Trophoblast cell (in vitro differentiated cells and primary cell): ENCODE data around the gene JARID2.
A peak's percentile ranks its signal among the peaks of the same experiment; 100 is the strongest.

Experiments
- DNase-seq, 2 donors: peaks; one replicate each; pipeline ENCODE4 v3.0.0-alpha.2; 2016
- H2AFZ ChIP-seq: 2 replicates; pipeline ENCODE4 v1.6.1; 2013; ENCODE audit warnings: low read length, moderate library complexity, mild to moderate bottlenecking; ENCODE audit not compliant: insufficient read depth, poor library complexity
- H2AK5ac ChIP-seq: 2 replicates; pipeline ENCODE4 v1.6.1; 2013; ENCODE audit warnings: mild to moderate bottlenecking, low read length
- H2BK120ac ChIP-seq: 2 replicates; pipeline ENCODE4 v1.6.1; 2013; ENCODE audit warnings: low read length, mild to moderate bottlenecking, moderate library complexity; ENCODE audit not compliant: insufficient read depth, poor library complexity
- H2BK12ac ChIP-seq: 2 replicates; pipeline ENCODE4 v1.6.1; 2013; ENCODE audit warnings: mild to moderate bottlenecking, low read length, moderate library complexity
- H2BK5ac ChIP-seq: 2 replicates; pipeline ENCODE4 v1.6.1; 2013; ENCODE audit warnings: low read length, low read depth, moderate library complexity, mild to moderate bottlenecking; ENCODE audit not compliant: poor library complexity
- H3K14ac ChIP-seq: 2 replicates; pipeline ENCODE4 v1.6.1; 2013; ENCODE audit warnings: mild to moderate bottlenecking, low read length
- H3K18ac ChIP-seq: 2 replicates; pipeline ENCODE4 v1.6.1; 2013; ENCODE audit warnings: mild to moderate bottlenecking, low read length
- H3K23ac ChIP-seq: 2 replicates; pipeline ENCODE4 v1.6.1; 2013; ENCODE audit warnings: low read length
- H3K27ac ChIP-seq: 2 replicates; pipeline ENCODE4 v1.5.1; 2013; ENCODE audit warnings: low read depth, mild to moderate bottlenecking, inconsistent platforms, low read length, moderate library complexity
- H3K27me3 ChIP-seq: 2 replicates; pipeline ENCODE4 v1.6.1; 2013; ENCODE audit warnings: inconsistent platforms, mild to moderate bottlenecking, low read length, moderate library complexity; ENCODE audit not compliant: insufficient read depth
- H3K36me3 ChIP-seq, 2 experiments: 1 replicate in 1 of 2; 2 replicates in 1 of 2; pipeline ENCODE4 v1.6.1; 2013; ENCODE audit warnings: low read length in 2 of 2, mild to moderate bottlenecking in 2 of 2, moderate library complexity in 1 of 2; ENCODE audit not compliant: insufficient read depth in 2 of 2, control insufficient read depth in 1 of 2
- H3K4ac ChIP-seq: 2 replicates; pipeline ENCODE4 v1.6.1; 2013; ENCODE audit warnings: low read depth, mild to moderate bottlenecking, low read length, moderate library complexity
- H3K4me1 ChIP-seq, 2 experiments: 1 replicate in 1 of 2; 2 replicates in 1 of 2; pipeline ENCODE4 v1.6.1; 2013; ENCODE audit warnings: low read length in 2 of 2, mild to moderate bottlenecking in 2 of 2, moderate library complexity in 1 of 2; ENCODE audit not compliant: insufficient read depth in 2 of 2, control insufficient read depth in 1 of 2
- H3K4me2 ChIP-seq: 2 replicates; pipeline ENCODE4 v1.6.1; 2013; ENCODE audit warnings: inconsistent platforms, mild to moderate bottlenecking, low read length, moderate library complexity
- H3K4me3 ChIP-seq: 2 replicates; pipeline ENCODE4 v1.5.1; 2013; ENCODE audit warnings: mild to moderate bottlenecking, low read depth, low read length, inconsistent platforms
- H3K79me1 ChIP-seq: one replicate; pipeline ENCODE4 v1.6.1; 2013; ENCODE audit warnings: low read length
- H3K79me2 ChIP-seq: 2 replicates; pipeline ENCODE4 v1.6.1; 2013; ENCODE audit warnings: low read length, mild to moderate bottlenecking; ENCODE audit not compliant: control insufficient read depth, insufficient read depth, poor library complexity
- H3K9ac ChIP-seq: 2 replicates; pipeline ENCODE4 v1.6.1; 2013; ENCODE audit warnings: mild to moderate bottlenecking, low read length
- H3K9me3 ChIP-seq: 2 replicates; pipeline ENCODE4 v1.6.1; 2013; ENCODE audit warnings: low read depth, mild to moderate bottlenecking, control low read depth, inconsistent platforms, low read length; ENCODE audit not compliant: insufficient read depth
- H4K12ac ChIP-seq: 2 replicates; pipeline ENCODE4 v1.6.1; 2013; ENCODE audit warnings: low read depth, mild to moderate bottlenecking, low read length, moderate library complexity
- H4K8ac ChIP-seq: 2 replicates; pipeline ENCODE4 v1.6.1; 2013; ENCODE audit warnings: low read depth, mild to moderate bottlenecking, low read length, moderate library complexity
- H4K91ac ChIP-seq: one replicate; pipeline ENCODE4 v1.6.1; 2013; ENCODE audit warnings: low read depth, mild to moderate bottlenecking, low read length, moderate library complexity
- WGBS: extraction: QIAGEN DNeasy Blood & Tissue Kit; methylation state at CpG from one replicate; pipeline ENCODE4 v1.1.7; 2013; ENCODE audit warnings: missing lambda C conversion rate; ENCODE audit not compliant: insufficient read length, insufficient coverage; ENCODE audit errors: extremely low coverage; 5-methylcytosine and 5-hydroxymethylcytosine counted together

Gene JARID2

GRCh38 chr6:15303162-15303919 lies 57.5 kb downstream of the JARID2 start:
- Histone ChIP-seq H3K27ac (no peak overlapping the region), H3K14ac (no peak overlapping the region), H3K4ac (no peak overlapping the region), H4K12ac (no peak overlapping the region), H2BK12ac (no peak overlapping the region), H3K4me3 (no peak overlapping the region), H3K23ac (no peak overlapping the region), H3K9me3 (no peaks in the 10 kb centered on the region), H3K9ac (no peak overlapping the region), H4K91ac (no peak overlapping the region), H3K4me2 (no peak overlapping the region), H2AFZ (no peak overlapping the region), H2AK5ac (no peak overlapping the region), H3K18ac (no peak overlapping the region), H4K8ac (no peak overlapping the region), H2BK120ac (no peak overlapping the region), H3K27me3 (no peaks in the 10 kb centered on the region), H3K79me2 (no peaks in the 10 kb centered on the region), H3K4me1 (peaks cover 0 to 10% of the 10 kb centered on the region in 2 experiments), H3K79me1 (no peaks in the 10 kb centered on the region), H3K36me3 (no peaks in the 10 kb centered on the region), H2BK5ac (no peak overlapping the region)
- WGBS, result no CpG with 5 or more reads among the region's 7 CpGs
- peak in 1 of 2 donors; percentile 44 for DNase-seq

GRCh38 chr6:15303920-15304291 lies 58.0 kb downstream of the JARID2 start:
- no peak overlapping the region for H4K8ac ChIP-seq
- WGBS, result no CpG with 5 or more reads among the region's 6 CpGs
- no peak overlapping the region for H3K4me3 ChIP-seq
- H3K9ac ChIP-seq, result no peak overlapping the region
- H2BK120ac ChIP-seq, result no peak overlapping the region
- H3K36me3 ChIP-seq, result no peaks in the 10 kb centered on the region
- no peak overlapping the region for H4K91ac ChIP-seq
- no peaks in the 10 kb centered on the region for H3K27me3 ChIP-seq
- no peak overlapping the region for H2BK12ac ChIP-seq
- H3K4ac ChIP-seq, result no peak overlapping the region
- H3K4me1 ChIP-seq, result peaks cover 0 to 10% of the 10 kb centered on the region in 2 experiments
- H2AFZ ChIP-seq, result no peak overlapping the region
- no peak overlapping the region for H3K18ac ChIP-seq
- H3K9me3 ChIP-seq, result no peaks in the 10 kb centered on the region
- no peak overlapping the region for H2AK5ac ChIP-seq
- H3K4me2 ChIP-seq, result no peak overlapping the region
- no peak overlapping the region for H3K14ac ChIP-seq
- no peaks in the 10 kb centered on the region for H3K79me2 ChIP-seq
- no peak for DNase-seq
- no peak overlapping the region for H2BK5ac ChIP-seq
- H3K79me1 ChIP-seq, result no peaks in the 10 kb centered on the region
- H4K12ac ChIP-seq, result no peak overlapping the region
- no peak overlapping the region for H3K23ac ChIP-seq
- H3K27ac ChIP-seq, result no peak overlapping the region

GRCh38 chr6:15304337-15305042 lies 58.6 kb downstream of the JARID2 start:
- Histone ChIP-seq H3K18ac (no peak overlapping the region), H3K79me1 (no peaks in the 10 kb centered on the region), H3K9ac (no peak overlapping the region), H3K9me3 (no peaks in the 10 kb centered on the region), H3K27ac (no peak overlapping the region), H4K12ac (no peak overlapping the region), H2AFZ (no peak overlapping the region), H2BK120ac (no peak overlapping the region), H2BK5ac (no peak overlapping the region), H4K91ac (no peak overlapping the region), H3K79me2 (no peaks in the 10 kb centered on the region), H3K4me2 (no peak overlapping the region), H3K36me3 (no peaks in the 10 kb centered on the region), H3K14ac (no peak overlapping the region), H3K27me3 (no peaks in the 10 kb centered on the region), H3K4me1 (peaks cover 0 to 6% of the 10 kb centered on the region in 2 experiments), H3K23ac (no peak overlapping the region), H2AK5ac (no peak overlapping the region), H4K8ac (no peak overlapping the region), H3K4me3 (no peak overlapping the region), H2BK12ac (no peak overlapping the region), H3K4ac (no peak overlapping the region)
- WGBS, result 100% methylated on average over 1 of the region's 4 CpGs
- DNase-seq, result no peak

- H3K79me2 ChIP-seq, result no peaks in the 10 kb centered on the region
- no peaks in the 10 kb centered on the region for H3K9me3 ChIP-seq
- no peaks in the 10 kb centered on the region for H3K36me3 ChIP-seq
- H3K9ac ChIP-seq, result no peak overlapping the region
- no peak overlapping the region for H2AFZ ChIP-seq
- peaks cover 0 to 4% of the 10 kb centered on the region in 2 experiments for H3K4me1 ChIP-seq
- DNase-seq, result no peak
- no peak overlapping the region for H3K18ac ChIP-seq
- H3K4me2 ChIP-seq, result no peak overlapping the region
- no peak overlapping the region for H3K14ac ChIP-seq
- H3K23ac ChIP-seq, result no peak overlapping the region
- no peak overlapping the region for H2BK120ac ChIP-seq
- H3K27me3 ChIP-seq, result no peaks in the 10 kb centered on the region
- H3K4ac ChIP-seq, result no peak overlapping the region
- no peak overlapping the region for H4K8ac ChIP-seq
- no peak overlapping the region for H2BK5ac ChIP-seq
- H4K91ac ChIP-seq, result no peak overlapping the region
- no peak overlapping the region for H2BK12ac ChIP-seq
- no peak overlapping the region for H2AK5ac ChIP-seq
- H3K4me3 ChIP-seq, result no peak overlapping the region
- H3K79me1 ChIP-seq, result no peaks in the 10 kb centered on the region
- no peak overlapping the region for H3K27ac ChIP-seq
- H4K12ac ChIP-seq, result no peak overlapping the region
Measured at GRCh38 chr6:15305496-15305895, 59.6 kb downstream of the JARID2 start.
